ENCODE data around the gene TINCR.
"Not testable (repeated sequence)": the region's sequence is repeated elsewhere in the genome, so short reads cannot be mapped to it uniquely, and the experiment has no call there.

TINCR gene

GRCh38 chr19:5567360-5567969 lies at the start of gene TINCR:
Gene TINCR (minus strand): TSS chr19:5567953.
- Histone ChIP-seq H3K9me3 (ENCODE audit: control insufficient read depth, insufficient read depth, low read length) (no peaks in the 10 kb centered on the region), H3K4me1 (ENCODE audit: insufficient read depth, low read length) (no peaks in the 10 kb centered on the region), H3K9ac (ENCODE audit: low read depth, low read length) (peak within 1 kb of the TSS; percentile 50), H3K36me3 (ENCODE audit: insufficient read depth, low read length) (no peaks in the 10 kb centered on the region)

- H3K36me3 ChIP-seq (ENCODE audit: insufficient read depth, low read length) = peaks cover 47% of the 10 kb centered on the region
Measured at GRCh38 chr19:5617080-5617479, 49.3 kb upstream of the TINCR start.

GRCh38 chr19:5615756-5616327 lies 48.1 kb upstream of the TINCR start:
- peaks cover 51% of the 10 kb centered on the region for H3K36me3 ChIP-seq (ENCODE audit: insufficient read depth, low read length)
- H3K9me3 ChIP-seq (ENCODE audit: control insufficient read depth, insufficient read depth, low read length) = no peaks in the 10 kb centered on the region
- no peak overlapping the region for H3K9ac ChIP-seq (ENCODE audit: low read depth, low read length)
- H3K4me1 ChIP-seq (ENCODE audit: insufficient read depth, low read length) = no peaks in the 10 kb centered on the region

More at GRCh38 chr19:5617080-5617479, 49.3 kb upstream of the TINCR start:
- Histone ChIP-seq H3K4me1 (ENCODE audit: insufficient read depth, low read length) (no peaks in the 10 kb centered on the region), H3K9ac (ENCODE audit: low read depth, low read length) (no peak overlapping the region), H3K9me3 (ENCODE audit: control insufficient read depth, insufficient read depth, low read length) (no peaks in the 10 kb centered on the region)

- no peaks in the 10 kb centered on the region for H3K9me3 ChIP-seq (ENCODE audit: control insufficient read depth, insufficient read depth, low read length)
- peaks cover 63% of the 10 kb centered on the region for H3K36me3 ChIP-seq (ENCODE audit: insufficient read depth, low read length)
- no peaks in the 10 kb centered on the region for H3K4me1 ChIP-seq (ENCODE audit: insufficient read depth, low read length)
- no peak overlapping the region for H3K9ac ChIP-seq (ENCODE audit: low read depth, low read length)
Measured at GRCh38 chr19:5612891-5613865, 45.4 kb upstream of the TINCR start.

GRCh38 chr19:5609881-5610448 lies 42.2 kb upstream of the TINCR start:
- H3K36me3 ChIP-seq (ENCODE audit: insufficient read depth, low read length) = peaks cover 50% of the 10 kb centered on the region
- no peaks in the 10 kb centered on the region for H3K4me1 ChIP-seq (ENCODE audit: insufficient read depth, low read length)
- no peak overlapping the region for H3K9ac ChIP-seq (ENCODE audit: low read depth, low read length)
- no peaks in the 10 kb centered on the region for H3K9me3 ChIP-seq (ENCODE audit: control insufficient read depth, insufficient read depth, low read length)

- not testable (repeated sequence) for H3K9ac ChIP-seq (ENCODE audit: low read depth, low read length); H3K9me3 ChIP-seq (ENCODE audit: control insufficient read depth, insufficient read depth, low read length); H3K4me1 ChIP-seq (ENCODE audit: insufficient read depth, low read length)
- peaks cover 48% of the 10 kb centered on the region for H3K36me3 ChIP-seq (ENCODE audit: insufficient read depth, low read length)
Measured at GRCh38 chr19:5608766-5609165, 41.0 kb upstream of the TINCR start.

- Histone ChIP-seq H3K9me3 (ENCODE audit: control insufficient read depth, insufficient read depth, low read length) (no peaks in the 10 kb centered on the region), H3K36me3 (ENCODE audit: insufficient read depth, low read length) (peaks cover 48% of the 10 kb centered on the region), H3K9ac (ENCODE audit: low read depth, low read length) (no peak overlapping the region), H3K4me1 (ENCODE audit: insufficient read depth, low read length) (no peaks in the 10 kb centered on the region)
Measured at GRCh38 chr19:5608291-5608690, 40.5 kb upstream of the TINCR start.

- no peak overlapping the region for H3K9ac ChIP-seq (ENCODE audit: low read depth, low read length)
- no peaks in the 10 kb centered on the region for H3K9me3 ChIP-seq (ENCODE audit: control insufficient read depth, insufficient read depth, low read length)
- no peaks in the 10 kb centered on the region for H3K4me1 ChIP-seq (ENCODE audit: insufficient read depth, low read length)
- H3K36me3 ChIP-seq (ENCODE audit: insufficient read depth, low read length) = peaks cover 44% of the 10 kb centered on the region
Measured at GRCh38 chr19:5607318-5608275, 39.8 kb upstream of the TINCR start.

GRCh38 chr19:5605362-5605761 lies 37.6 kb upstream of the TINCR start:
- H3K9ac ChIP-seq (ENCODE audit: low read depth, low read length) = no peak overlapping the region
- H3K4me1 ChIP-seq (ENCODE audit: insufficient read depth, low read length) = no peaks in the 10 kb centered on the region
- H3K9me3 ChIP-seq (ENCODE audit: control insufficient read depth, insufficient read depth, low read length) = no peaks in the 10 kb centered on the region
- peaks cover 41% of the 10 kb centered on the region for H3K36me3 ChIP-seq (ENCODE audit: insufficient read depth, low read length)

GRCh38 chr19:5603626-5604025 lies 35.9 kb upstream of the TINCR start:
- Histone ChIP-seq H3K36me3 (ENCODE audit: insufficient read depth, low read length) (peaks cover 39% of the 10 kb centered on the region), H3K9ac (ENCODE audit: low read depth, low read length) (no peak overlapping the region), H3K9me3 (ENCODE audit: control insufficient read depth, insufficient read depth, low read length) (no peaks in the 10 kb centered on the region), H3K4me1 (ENCODE audit: insufficient read depth, low read length) (no peaks in the 10 kb centered on the region)

- H3K36me3 ChIP-seq (ENCODE audit: insufficient read depth, low read length) = peaks cover 35% of the 10 kb centered on the region
- H3K9me3 ChIP-seq (ENCODE audit: control insufficient read depth, insufficient read depth, low read length) = no peaks in the 10 kb centered on the region
- H3K4me1 ChIP-seq (ENCODE audit: insufficient read depth, low read length) = no peaks in the 10 kb centered on the region
- H3K9ac ChIP-seq (ENCODE audit: low read depth, low read length) = no peak overlapping the region
Measured at GRCh38 chr19:5600797-5601196, 33.0 kb upstream of the TINCR start.

GRCh38 chr19:5595745-5596144 lies 28.0 kb upstream of the TINCR start:
- H3K9me3 ChIP-seq (ENCODE audit: control insufficient read depth, insufficient read depth, low read length) = no peaks in the 10 kb centered on the region
- H3K4me1 ChIP-seq (ENCODE audit: insufficient read depth, low read length) = no peaks in the 10 kb centered on the region
- H3K9ac ChIP-seq (ENCODE audit: low read depth, low read length) = no peak overlapping the region
- H3K36me3 ChIP-seq (ENCODE audit: insufficient read depth, low read length) = peaks cover 38% of the 10 kb centered on the region

- Histone ChIP-seq H3K36me3 (ENCODE audit: insufficient read depth, low read length) (peaks cover 35% of the 10 kb centered on the region), H3K9ac (ENCODE audit: low read depth, low read length) (no peak overlapping the region), H3K4me1 (ENCODE audit: insufficient read depth, low read length) (no peaks in the 10 kb centered on the region), H3K9me3 (ENCODE audit: control insufficient read depth, insufficient read depth, low read length) (no peaks in the 10 kb centered on the region)
Measured at GRCh38 chr19:5595129-5595528, 27.4 kb upstream of the TINCR start.

Data from ES-I3 (cell line).